NCI-H2107 treated with DMSO at 0.1 percent for 48 hours (cell line): ENCODE measurements around the gene COL25A1.
"Not testable (repeated sequence)": the region's sequence is repeated elsewhere in the genome, so short reads cannot be mapped to it uniquely, and the experiment has no call there.

Experiments
- DNase-seq: peaks from one replicate; lab custom pipeline; 2025; ENCODE audit not compliant: unreplicated experiment; lab: John Stamatoyannopoulos, UW

Gene COL25A1

GRCh38 chr4:109174224-109174953 is 128.1 kb downstream of the COL25A1 start:
- DNase-seq = no peak

- no peak for DNase-seq
These were observed 130.2 kb downstream of the COL25A1 start for GRCh38 chr4:109172301-109172700.

- no peak for DNase-seq
These were observed 131.4 kb downstream of the COL25A1 start for GRCh38 chr4:109171070-109171469.

GRCh38 chr4:109169170-109169569 is 133.3 kb downstream of the COL25A1 start:
- DNase-seq = no peak

- DNase-seq = no peak
These were observed 135.9 kb downstream of the COL25A1 start for GRCh38 chr4:109166586-109166985.

- DNase-seq = no peak
These were observed 136.3 kb downstream of the COL25A1 start for GRCh38 chr4:109166126-109166525.

GRCh38 chr4:109164011-109164410 is 138.4 kb downstream of the COL25A1 start:
- no peak for DNase-seq

- no peak for DNase-seq
These were observed 139.0 kb downstream of the COL25A1 start for GRCh38 chr4:109163493-109163892.

- DNase-seq = no peak
These were observed 139.7 kb downstream of the COL25A1 start for GRCh38 chr4:109162759-109163158.

- DNase-seq = no peak
These were observed 142.0 kb downstream of the COL25A1 start for GRCh38 chr4:109160494-109160893.

GRCh38 chr4:109157696-109158095 is 144.8 kb downstream of the COL25A1 start:
- DNase-seq = no peak

- no peak for DNase-seq
These were observed 145.3 kb downstream of the COL25A1 start for GRCh38 chr4:109157205-109157604.

- DNase-seq = no peak
These were observed 146.1 kb downstream of the COL25A1 start for GRCh38 chr4:109156356-109156755.

GRCh38 chr4:109155682-109156283 is 146.7 kb downstream of the COL25A1 start:
- DNase-seq = no peak

GRCh38 chr4:109155084-109155483 is 147.4 kb downstream of the COL25A1 start:
- no peak for DNase-seq

GRCh38 chr4:109154424-109154823 is 148.0 kb downstream of the COL25A1 start:
- DNase-seq = no peak

- no peak for DNase-seq
These were observed 152.6 kb downstream of the COL25A1 start for GRCh38 chr4:109149836-109150235.

GRCh38 chr4:109148577-109149075 is 153.8 kb downstream of the COL25A1 start:
- DNase-seq = no peak

- no peak for DNase-seq
These were observed 155.3 kb downstream of the COL25A1 start for GRCh38 chr4:109147135-109147534.

GRCh38 chr4:109146499-109146898 is 156.0 kb downstream of the COL25A1 start:
- DNase-seq = no peak

GRCh38 chr4:109138125-109138524 is 164.3 kb downstream of the COL25A1 start:
- not testable (repeated sequence) for DNase-seq

GRCh38 chr4:109134921-109135320 is 167.5 kb downstream of the COL25A1 start:
- DNase-seq = no peak

GRCh38 chr4:109134268-109134667 is 168.2 kb downstream of the COL25A1 start:
- no peak for DNase-seq
